Keratinocyte (primary cell): ENCODE results near the gene PRKRA. TPM values are rescaled to one million over a fixed set of nuclear protein-coding genes. Genes with fewer than 3 reads are reported as not detected.

Experiments
- DNase-seq: peaks from one replicate; pipeline ENCODE4 v3.0.0-alpha.2; 2011; ENCODE audit warnings: low read depth, missing footprints, low spot score
- FAIRE-seq: peaks from 2 replicates; lab custom pipeline; 2011; peaks lifted over from hg19 to GRCh38; lab: Jason Lieb, UNC
- H2AFZ ChIP-seq: 2 replicates; pipeline ENCODE4 v1.6.0; 2012; ENCODE audit warnings: low read length, control low read depth, inconsistent platforms; ENCODE audit not compliant: control insufficient read depth
- H3K27ac ChIP-seq: 2 replicates; pipeline ENCODE4 v1.5.1; 2011; ENCODE audit warnings: low read length; ENCODE audit not compliant: control insufficient read depth, insufficient read depth
- H3K27me3 ChIP-seq: 3 replicates; pipeline ENCODE4 v1.6.0; 2011; ENCODE audit warnings: low read length; ENCODE audit not compliant: control insufficient read depth, insufficient read depth; ENCODE audit errors: extremely low read depth
- H3K36me3 ChIP-seq, 2 experiments: 2 replicates in 1 of 2; 3 replicates in 1 of 2; pipeline ENCODE4 v1.5.1; 2011; ENCODE audit warnings: low read length in 2 of 2, mild to moderate bottlenecking in 1 of 2; ENCODE audit not compliant: control insufficient read depth in 2 of 2, insufficient read depth in 2 of 2; ENCODE audit errors: extremely low read depth in 1 of 2
- H3K4me1 ChIP-seq: 3 replicates; pipeline ENCODE4 v1.5.1; 2011; ENCODE audit warnings: low read length; ENCODE audit not compliant: control insufficient read depth, insufficient read depth; ENCODE audit errors: extremely low read depth
- H3K4me2 ChIP-seq: 3 replicates; pipeline ENCODE4 v1.6.0; 2011; ENCODE audit warnings: low read depth, low read length; ENCODE audit not compliant: control insufficient read depth, insufficient read depth; ENCODE audit errors: extremely low read depth
- H3K4me3 ChIP-seq, 3 experiments: fragments of 200-600 bp in 1 of 3; sonication (generic) in 1 of 3; 2 replicates in 2 of 3; 3 replicates in 1 of 3; pipeline ENCODE4 v1.5.1; 2011 to 2016; ENCODE audit warnings: low read length in 3 of 3, mild to moderate bottlenecking in 3 of 3, control low read depth in 2 of 3, inconsistent platforms in 1 of 3, low read depth in 1 of 3, mixed read lengths in 1 of 3, mixed run types in 1 of 3, moderate library complexity in 1 of 3; ENCODE audit not compliant: control insufficient read depth in 2 of 3, insufficient read depth in 2 of 3; ENCODE audit errors: extremely low read depth in 1 of 3
- H3K79me2 ChIP-seq: 2 replicates; pipeline ENCODE4 v1.6.0; 2012; ENCODE audit warnings: low read length; ENCODE audit not compliant: control insufficient read depth, insufficient read depth
- H3K9ac ChIP-seq: 3 replicates; pipeline ENCODE4 v1.6.0; 2011; ENCODE audit warnings: low read length; ENCODE audit not compliant: control insufficient read depth, insufficient read depth; ENCODE audit errors: extremely low read depth
- H3K9me1 ChIP-seq: 3 replicates; pipeline ENCODE4 v1.6.0; 2011; ENCODE audit warnings: low read length; ENCODE audit not compliant: control insufficient read depth, insufficient read depth; ENCODE audit errors: extremely low read depth
- H3K9me3 ChIP-seq: 2 replicates; pipeline ENCODE4 v1.5.1; 2012; ENCODE audit warnings: low read depth, low read length; ENCODE audit not compliant: control insufficient read depth
- H4K20me1 ChIP-seq: 3 replicates; pipeline ENCODE4 v1.6.0; 2011; ENCODE audit warnings: low read length; ENCODE audit not compliant: control insufficient read depth, insufficient read depth; ENCODE audit errors: extremely low read depth
- EZH2 ChIP-seq: IDR thresholded peaks from one replicate; pipeline ENCODE4 v1.6.1; 2012; ENCODE audit warnings: inconsistent platforms, mild to moderate bottlenecking, low read length, moderate library complexity
- dilution Hi-C: fragments of 300-500 bp; cut with MboI; formaldehyde crosslinking; loops from one replicate; pipeline ENCODE4 v1.7.0; 2020; ENCODE audit warnings: low sequenced_read_pairs; ENCODE audit not compliant: extremely low pct_ligation_motif_present
- polyA plus RNA-seq, 5 experiments: library from polyadenylated mRNA; depleted of rRNA in 3 of 5; stranded (reverse) in 3 of 5; stranded (forward) in 1 of 5; unstranded in 1 of 5; fragments of >200 nt; gene quantifications; 1 replicate in 1 of 5; 2 replicates in 3 of 5; 3 replicates in 1 of 5; pipeline versions ENCODE4 v1.2.1 to v1.2.3, GENCODE V29; 2011 to 2012; ENCODE audit warnings: missing spikeins in 2 of 5, low read depth in 1 of 5, low replicate concordance in 1 of 5
- TF ChIP-seq, protein P1 (sequence below), 3 experiments: IDR thresholded peaks in 1 of 3; conservative IDR thresholded peaks in 1 of 3; optimal IDR thresholded peaks in 1 of 3; 2 replicates in 2 of 3; 3 replicates in 1 of 3; pipeline versions ENCODE3 to v1.5.1; 2011; ENCODE audit warnings: low read length in 3 of 3, mild to moderate bottlenecking in 3 of 3, moderate library complexity in 2 of 3, control low read depth in 1 of 3, inconsistent platforms in 1 of 3; ENCODE audit not compliant: insufficient read depth in 2 of 3; ENCODE audit errors: extremely low read depth in 1 of 3

Gene PRKRA
- polyA plus RNA-seq, 1 donor (not counting 4 experiments of a cell fraction or from before 2014, with no cell fraction given), result 38.4 TPM

DNA sequence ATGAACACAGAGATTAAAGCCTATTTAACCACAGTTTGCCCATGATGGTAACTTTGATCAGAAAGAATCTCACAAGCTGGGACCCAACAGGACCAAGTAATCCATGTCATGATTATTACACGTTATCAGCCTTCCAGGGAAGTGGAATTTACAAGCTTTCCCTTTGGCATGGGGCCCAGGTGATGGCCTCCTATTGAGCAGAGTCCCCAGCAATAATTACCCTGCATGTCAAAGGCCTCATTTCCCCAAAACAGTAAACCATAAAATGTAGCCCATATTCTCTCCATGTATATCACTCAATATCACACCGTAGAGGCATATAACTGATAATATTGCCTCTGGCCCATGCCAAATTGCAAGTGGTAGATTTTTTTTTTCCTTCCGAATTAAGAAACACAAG, 38.9 kb downstream of the PRKRA start:
- Histone ChIP-seq H3K36me3 (no peaks in the 10 kb centered on the region), H3K79me2 (peaks cover 4% of the 10 kb centered on the region), H3K4me3 (no peak overlapping the region), H4K20me1 (no peaks in the 10 kb centered on the region), H3K27ac (no peak overlapping the region), H2AFZ (no peak overlapping the region), H3K4me1 (peaks cover 10% of the 10 kb centered on the region), H3K9me1 (no peaks in the 10 kb centered on the region), H3K9me3 (no peaks in the 10 kb centered on the region), H3K9ac (no peak overlapping the region), H3K27me3 (no peaks in the 10 kb centered on the region), H3K4me2 (no peak overlapping the region)
- TF ChIP-seq, protein P1, sequence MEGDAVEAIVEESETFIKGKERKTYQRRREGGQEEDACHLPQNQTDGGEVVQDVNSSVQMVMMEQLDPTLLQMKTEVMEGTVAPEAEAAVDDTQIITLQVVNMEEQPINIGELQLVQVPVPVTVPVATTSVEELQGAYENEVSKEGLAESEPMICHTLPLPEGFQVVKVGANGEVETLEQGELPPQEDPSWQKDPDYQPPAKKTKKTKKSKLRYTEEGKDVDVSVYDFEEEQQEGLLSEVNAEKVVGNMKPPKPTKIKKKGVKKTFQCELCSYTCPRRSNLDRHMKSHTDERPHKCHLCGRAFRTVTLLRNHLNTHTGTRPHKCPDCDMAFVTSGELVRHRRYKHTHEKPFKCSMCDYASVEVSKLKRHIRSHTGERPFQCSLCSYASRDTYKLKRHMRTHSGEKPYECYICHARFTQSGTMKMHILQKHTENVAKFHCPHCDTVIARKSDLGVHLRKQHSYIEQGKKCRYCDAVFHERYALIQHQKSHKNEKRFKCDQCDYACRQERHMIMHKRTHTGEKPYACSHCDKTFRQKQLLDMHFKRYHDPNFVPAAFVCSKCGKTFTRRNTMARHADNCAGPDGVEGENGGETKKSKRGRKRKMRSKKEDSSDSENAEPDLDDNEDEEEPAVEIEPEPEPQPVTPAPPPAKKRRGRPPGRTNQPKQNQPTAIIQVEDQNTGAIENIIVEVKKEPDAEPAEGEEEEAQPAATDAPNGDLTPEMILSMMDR (optimal IDR thresholded peaks at IDR 0.05 in 1 of 3, IDR thresholded peaks at IDR 0.05 in 1 of 3, conservative IDR thresholded peaks at IDR 0.05 in 1 of 3; ENCODE audit: extremely low read depth in 1 of 3, insufficient read depth in 2 of 3, low read length in 3 of 3), result no peak
- TF ChIP-seq EZH2, result no peak
- dilution Hi-C loops, result no loop called here
- FAIRE-seq, result no peak
- DNase-seq, result no peak

DNA sequence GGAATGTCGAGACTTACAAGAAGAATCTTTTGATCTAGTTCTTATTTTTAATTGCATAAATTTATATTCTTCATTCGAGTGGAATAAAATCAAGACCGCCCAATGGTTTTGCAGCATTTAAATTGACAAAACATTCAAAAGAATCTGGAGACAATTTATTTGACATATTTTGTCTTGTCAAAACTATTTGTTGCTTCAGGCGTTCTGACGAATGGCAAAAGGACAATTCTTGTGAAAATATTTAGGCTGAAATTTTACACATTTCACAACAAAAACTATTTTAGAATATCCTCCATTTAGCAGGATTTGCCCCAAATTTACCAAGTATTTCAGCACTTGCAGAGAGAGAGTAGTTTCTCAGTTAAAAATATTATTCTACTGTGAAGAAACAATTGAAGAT, 41.7 kb downstream of the PRKRA start:
- Histone ChIP-seq H3K9ac (no peak overlapping the region), H3K4me1 (no peaks in the 10 kb centered on the region), H2AFZ (no peak overlapping the region), H4K20me1 (no peaks in the 10 kb centered on the region), H3K4me2 (no peak overlapping the region), H3K27ac (no peak overlapping the region), H3K79me2 (no peaks in the 10 kb centered on the region), H3K9me1 (no peaks in the 10 kb centered on the region), H3K4me3 (no peak overlapping the region), H3K27me3 (no peaks in the 10 kb centered on the region), H3K9me3 (no peaks in the 10 kb centered on the region), H3K36me3 (no peaks in the 10 kb centered on the region)
- TF ChIP-seq EZH2, result no peak
- TF ChIP-seq, protein P1 (optimal IDR thresholded peaks at IDR 0.05 in 1 of 3, IDR thresholded peaks at IDR 0.05 in 1 of 3, conservative IDR thresholded peaks at IDR 0.05 in 1 of 3; ENCODE audit: extremely low read depth in 1 of 3, insufficient read depth in 2 of 3, low read length in 3 of 3), result no peak
- dilution Hi-C loops, result no loop called here
- FAIRE-seq (no peak), DNase-seq (no peak)
